ENCODE results near the gene PSMA3.
"Not testable (repeated sequence)": the region's sequence is repeated elsewhere in the genome, so short reads cannot be mapped to it uniquely, and the experiment has no call there.

The PSMA3 gene

GRCh38 chr14:58244556-58245387 lies at the start of gene PSMA3:
Gene PSMA3 (plus strand): TSS chr14:58244843. CDS start chr14:58244921, 78 bp downstream.
- peak; percentile 98 to 99 (median 98) for DNase-seq

GRCh38 chr14:58196198-58196597 lies 48.4 kb upstream of the PSMA3 start:
- no peak for DNase-seq

- DNase-seq: no peak
Measured at GRCh38 chr14:58198086-58198485, 46.6 kb upstream of the PSMA3 start.

- DNase-seq: peak; percentile 95 to 96 (median 95)
Measured at GRCh38 chr14:58199726-58200479, 44.7 kb upstream of the PSMA3 start, which contains the start of gene ACTR10. Gene ACTR10 (plus strand): TSS chr14:58200149. CDS start chr14:58200218, 69 bp downstream.

- DNase-seq: no peak
Measured at GRCh38 chr14:58200480-58200841, 44.2 kb upstream of the PSMA3 start.

- no peak for DNase-seq
Measured at GRCh38 chr14:58200846-58201245, 43.8 kb upstream of the PSMA3 start.

GRCh38 chr14:58213176-58213575 lies 31.5 kb upstream of the PSMA3 start:
- DNase-seq: no peak

- no peak for DNase-seq
Measured at GRCh38 chr14:58215191-58215914, 29.3 kb upstream of the PSMA3 start.

GRCh38 chr14:58216544-58216943 lies 28.1 kb upstream of the PSMA3 start:
- DNase-seq: no peak

GRCh38 chr14:58227096-58227819 lies 17.4 kb upstream of the PSMA3 start:
- no peak for DNase-seq

GRCh38 chr14:58238252-58239243 lies 6.1 kb upstream of the PSMA3 start:
- no peak for DNase-seq

GRCh38 chr14:58239244-58240195 lies 5.1 kb upstream of the PSMA3 start:
- DNase-seq: peak; percentile 60 to 85 (median 82)

GRCh38 chr14:58243790-58244555 lies 670 bp upstream of the PSMA3 start:
- peak in 2 of 3 experiments; percentile 42 to 76 for DNase-seq

- DNase-seq: no peak
Measured at GRCh38 chr14:58245562-58245961, 919 bp downstream of the PSMA3 start.

GRCh38 chr14:58249611-58250010 lies 5.0 kb downstream of the PSMA3 start:
- DNase-seq: no peak

- DNase-seq: no peak
Measured at GRCh38 chr14:58258156-58258555, 13.5 kb downstream of the PSMA3 start.

GRCh38 chr14:58262005-58262404 lies 17.4 kb downstream of the PSMA3 start:
- DNase-seq: not testable (repeated sequence)

- no peak for DNase-seq
Measured at GRCh38 chr14:58265401-58265800, 20.8 kb downstream of the PSMA3 start.

- DNase-seq: no peak
Measured at GRCh38 chr14:58270628-58271027, 26.0 kb downstream of the PSMA3 start.

All from NCI-H1417 (cell line).